IPS-18c (cell line): ENCODE data around the gene TNC.
"Not testable (repeated sequence)": the region's sequence is repeated elsewhere in the genome, so short reads cannot be mapped to it uniquely, and the experiment has no call there.

Source experiments
- H3K4me3 ChIP-seq: 2 replicates; pipeline ENCODE4 v1.7.0; 2013; ENCODE audit warnings: low read depth, mild to moderate bottlenecking, low read length, moderate library complexity; ENCODE audit not compliant: insufficient read depth
- H3K9me3 ChIP-seq: one replicate; pipeline ENCODE4 v1.6.1; 2013; ENCODE audit warnings: mild to moderate bottlenecking, low read length, moderate library complexity; ENCODE audit not compliant: control insufficient read depth, insufficient read depth

TNC gene

DNA sequence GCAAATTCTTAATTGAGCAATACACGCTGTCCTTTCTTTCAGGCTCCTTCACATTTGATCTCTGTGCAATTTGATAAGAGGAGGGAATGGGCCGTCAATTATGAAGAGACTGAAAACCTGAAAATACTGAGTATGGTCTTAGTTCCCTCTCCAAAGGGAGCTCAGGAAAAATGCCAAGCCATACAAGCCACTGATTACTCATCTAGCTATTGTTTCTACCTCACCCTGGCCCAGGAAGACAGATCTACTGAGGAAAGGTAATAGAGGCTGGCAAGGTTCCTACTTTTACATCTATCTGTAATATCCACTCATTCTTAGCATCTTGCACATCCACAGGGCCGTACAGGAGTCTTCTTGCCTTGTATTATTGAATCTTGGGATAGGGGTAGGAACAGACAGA is 23.7 kb upstream of the TNC start:
- H3K4me3 ChIP-seq, result no peak overlapping the region
- H3K9me3 ChIP-seq, result no peaks in the 10 kb centered on the region

DNA sequence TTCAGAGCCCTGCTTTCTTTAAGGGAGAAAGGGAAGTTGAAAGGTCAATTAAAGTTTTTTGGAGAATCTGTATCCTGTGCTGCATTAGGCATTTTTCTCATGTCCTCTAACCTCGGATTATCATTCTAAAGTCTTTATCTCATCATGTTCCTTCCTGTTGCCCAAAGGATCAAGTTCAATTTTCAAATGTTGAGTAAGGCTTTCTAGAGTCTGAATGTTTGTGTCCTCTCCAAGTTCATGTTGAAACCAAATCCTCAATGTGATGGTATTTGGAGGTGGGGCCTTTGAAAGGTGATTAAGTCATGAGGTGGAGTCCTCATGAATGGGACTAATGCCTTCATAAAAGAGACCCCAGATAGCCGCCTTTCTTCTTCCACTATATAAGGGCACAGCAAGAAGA is 20.2 kb upstream of the TNC start:
- no peak overlapping the region for H3K4me3 ChIP-seq
- H3K9me3 ChIP-seq, result no peaks in the 10 kb centered on the region

DNA sequence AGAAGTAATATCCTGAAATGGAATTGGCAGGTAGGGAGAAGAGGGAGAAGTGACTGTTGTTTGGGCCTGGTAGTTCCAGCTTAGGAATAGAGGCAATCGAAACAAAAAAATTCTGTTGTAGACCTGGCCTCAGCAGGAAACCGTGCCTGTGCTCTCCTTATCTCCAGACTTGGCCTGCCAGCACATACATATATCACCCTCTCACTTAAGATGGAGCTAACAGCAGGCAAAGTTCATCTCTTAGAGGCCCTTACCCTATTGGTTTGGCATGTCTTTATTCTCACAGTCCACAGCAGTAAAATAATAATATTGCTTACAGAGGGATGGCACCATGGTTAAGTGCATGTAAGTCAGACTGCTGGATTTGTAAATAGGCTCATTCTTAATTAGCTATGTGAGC is 19.6 kb upstream of the TNC start:
- Histone ChIP-seq H3K4me3 (no peak overlapping the region), H3K9me3 (no peaks in the 10 kb centered on the region)

DNA sequence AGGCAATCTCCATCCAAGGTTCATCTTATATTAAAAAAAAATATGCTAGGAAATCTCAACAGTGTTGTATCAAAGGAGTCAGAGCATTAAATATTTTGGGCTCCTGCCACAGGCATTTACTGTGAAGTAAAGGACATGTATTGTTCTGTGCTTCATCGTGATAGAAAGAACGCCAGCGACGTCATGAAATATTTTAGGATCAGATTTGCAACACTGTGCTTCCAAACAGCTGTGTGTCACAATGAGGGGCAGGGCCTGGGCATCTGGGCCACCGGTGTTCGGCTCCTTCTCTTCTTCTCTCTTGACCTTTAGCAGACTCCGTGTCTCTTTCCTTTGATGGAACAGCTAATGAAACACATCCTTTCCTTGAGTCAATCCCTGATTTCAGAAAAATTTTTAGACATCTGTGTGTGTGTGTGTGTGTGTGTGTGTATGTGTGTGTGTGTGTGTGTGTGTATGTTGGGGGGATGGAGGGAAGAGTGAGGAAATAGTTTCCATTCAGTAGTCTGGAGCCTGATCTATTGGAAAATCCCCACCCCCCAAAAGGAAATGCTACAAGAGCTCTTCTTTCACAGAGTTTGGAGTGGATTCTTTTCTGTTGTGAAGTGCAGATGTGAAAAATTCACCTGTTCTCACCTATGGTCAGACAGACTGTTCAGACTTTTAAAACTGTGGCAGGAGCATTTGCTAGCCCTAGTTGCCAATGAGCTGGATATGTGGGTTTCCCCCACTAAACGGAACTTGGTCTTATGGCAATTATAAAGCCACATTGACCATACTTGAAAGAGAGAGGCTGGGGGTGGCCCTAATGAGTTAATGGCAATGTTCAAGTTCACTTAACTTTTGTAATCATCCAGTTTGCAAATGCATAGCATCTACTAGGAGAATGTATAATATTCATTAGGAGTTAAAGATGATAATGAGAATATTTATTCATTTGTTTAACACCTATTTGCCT is 18.1 kb upstream of the TNC start:
- H3K4me3 ChIP-seq, result no peak overlapping the region
- H3K9me3 ChIP-seq, result no peaks in the 10 kb centered on the region

DNA sequence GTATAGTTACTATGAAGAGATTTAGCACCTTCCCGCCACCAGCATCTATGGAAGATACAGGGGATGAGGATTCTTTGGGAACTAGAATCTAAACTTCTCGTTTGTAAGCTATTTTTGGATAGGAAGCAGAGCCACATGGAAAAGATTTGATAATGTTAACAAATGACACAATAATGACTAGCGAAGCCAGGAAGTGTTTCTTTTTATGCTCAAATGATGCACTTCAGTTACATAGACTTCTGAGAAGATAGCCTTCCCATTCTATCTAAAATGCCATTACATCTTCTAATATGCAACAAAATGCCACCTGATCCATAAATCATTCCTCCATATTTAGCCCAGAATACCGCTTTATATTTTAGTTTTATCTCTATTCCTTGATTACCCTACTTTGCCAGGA is 17.0 kb upstream of the TNC start:
- Histone ChIP-seq H3K4me3 (no peak overlapping the region), H3K9me3 (no peaks in the 10 kb centered on the region)

DNA sequence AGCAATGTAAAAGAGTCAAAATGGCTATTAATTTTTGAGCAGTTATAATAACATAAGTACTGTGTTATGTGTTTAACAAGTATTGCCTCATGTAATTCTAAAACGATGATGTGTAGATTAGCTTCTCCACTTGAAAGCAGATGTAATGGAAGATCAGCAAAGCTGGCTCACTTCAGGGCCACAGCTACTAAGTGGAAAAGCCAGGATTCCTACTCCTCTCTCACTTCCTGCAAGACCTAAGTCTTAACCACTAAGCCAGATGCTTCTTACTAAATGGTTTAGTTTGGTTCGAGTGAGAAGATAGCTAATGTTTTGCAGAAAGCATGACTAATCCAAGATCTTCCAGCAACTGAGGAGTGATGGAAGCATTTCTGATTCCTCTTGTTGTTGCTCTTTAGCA is 15.7 kb upstream of the TNC start:
- no peaks in the 10 kb centered on the region for H3K9me3 ChIP-seq
- H3K4me3 ChIP-seq, result no peak overlapping the region

DNA sequence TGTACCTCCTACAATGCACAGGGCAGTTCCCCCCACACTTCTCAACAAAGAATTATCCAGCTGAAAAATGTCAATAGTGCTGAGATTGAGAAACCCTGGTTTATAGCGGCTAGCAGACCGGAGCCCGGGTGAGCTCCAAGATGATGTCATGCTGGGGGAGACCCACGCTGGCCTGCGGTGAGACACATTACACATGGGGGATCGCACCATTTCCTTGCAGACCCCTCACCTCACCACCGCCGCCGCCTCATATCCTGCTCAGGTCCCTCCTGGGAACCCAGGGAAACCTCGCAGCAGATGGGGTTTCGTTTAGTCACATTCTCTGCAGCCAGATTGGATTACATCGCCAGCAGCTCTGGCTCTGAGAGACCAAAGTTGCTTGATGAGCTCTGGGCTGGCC is 14.7 kb upstream of the TNC start:
- H3K9me3 ChIP-seq, result no peaks in the 10 kb centered on the region
- no peak overlapping the region for H3K4me3 ChIP-seq

DNA sequence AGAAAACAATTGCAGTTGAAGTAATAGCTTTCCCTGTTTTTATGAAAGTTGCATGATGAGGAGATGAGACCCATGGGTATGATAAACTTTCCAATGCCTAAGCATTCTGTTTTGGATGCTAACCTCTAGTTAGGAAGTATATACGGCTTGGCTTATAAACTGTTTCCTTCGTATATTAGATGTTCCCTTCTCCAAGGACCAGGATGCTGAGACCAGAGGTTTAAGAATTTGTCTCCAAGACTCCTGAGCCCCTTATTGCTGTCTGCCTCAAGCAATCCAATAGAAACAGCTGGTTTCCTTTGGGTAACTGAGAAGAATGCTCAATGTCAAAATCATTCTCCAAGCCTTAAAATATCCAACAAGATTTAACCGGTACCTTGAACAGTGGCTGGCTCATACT is 12.2 kb upstream of the TNC start:
- H3K4me3 ChIP-seq, result no peak overlapping the region
- no peaks in the 10 kb centered on the region for H3K9me3 ChIP-seq

DNA sequence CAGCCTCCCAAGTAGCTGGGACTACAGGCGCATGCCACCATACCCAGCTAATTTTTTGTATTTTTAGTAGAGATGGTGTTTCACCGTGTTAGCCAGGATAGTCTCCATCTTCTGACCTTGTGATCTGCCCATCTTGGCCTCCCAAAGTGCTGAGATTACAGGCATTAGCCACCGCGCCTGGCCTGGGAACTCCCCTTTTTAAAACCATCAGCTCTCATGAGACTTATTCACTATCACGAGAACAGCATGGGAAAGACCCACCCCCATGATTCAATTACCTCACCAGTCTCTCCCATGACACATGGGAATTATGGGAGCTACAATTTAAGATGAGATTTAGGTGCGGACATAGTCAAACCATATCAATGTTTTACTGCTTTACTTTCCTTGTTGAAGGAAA is 10.8 kb upstream of the TNC start:
- not testable (repeated sequence) for H3K4me3 ChIP-seq

DNA sequence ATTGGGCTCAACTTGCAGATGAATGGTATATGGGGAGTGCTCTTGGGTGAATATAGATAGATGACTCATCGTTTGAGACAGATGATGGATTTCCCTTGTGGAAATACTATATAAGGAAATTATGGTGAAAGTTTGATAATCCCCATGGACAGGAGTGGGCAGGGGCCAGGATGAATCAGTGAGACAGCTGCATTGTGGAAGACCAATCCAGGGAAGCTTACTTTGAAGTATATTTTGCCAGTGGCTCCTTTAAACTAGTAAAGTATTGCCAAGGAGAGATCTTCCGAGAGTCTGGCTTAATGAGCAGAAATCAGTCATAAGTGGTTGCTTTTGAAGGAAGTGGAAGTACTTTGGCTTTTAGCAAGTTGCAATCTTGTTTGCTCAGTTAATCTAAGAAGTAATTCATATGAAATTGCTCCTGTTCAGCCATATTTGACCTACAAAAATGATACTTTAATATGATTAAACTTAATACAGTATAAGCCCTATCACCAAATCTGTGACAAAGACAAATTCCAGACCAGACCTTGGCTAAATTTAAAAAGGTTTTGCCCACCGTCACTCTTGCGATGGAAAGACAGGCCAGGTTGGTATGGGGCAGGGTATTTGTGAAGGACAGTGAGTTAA is 9.3 kb upstream of the TNC start:
- no peak overlapping the region for H3K4me3 ChIP-seq
- no peaks in the 10 kb centered on the region for H3K9me3 ChIP-seq

More for the DNA sequence above, 10.8 kb upstream of the TNC start:
- H3K9me3 ChIP-seq, result not testable (repeated sequence)

DNA sequence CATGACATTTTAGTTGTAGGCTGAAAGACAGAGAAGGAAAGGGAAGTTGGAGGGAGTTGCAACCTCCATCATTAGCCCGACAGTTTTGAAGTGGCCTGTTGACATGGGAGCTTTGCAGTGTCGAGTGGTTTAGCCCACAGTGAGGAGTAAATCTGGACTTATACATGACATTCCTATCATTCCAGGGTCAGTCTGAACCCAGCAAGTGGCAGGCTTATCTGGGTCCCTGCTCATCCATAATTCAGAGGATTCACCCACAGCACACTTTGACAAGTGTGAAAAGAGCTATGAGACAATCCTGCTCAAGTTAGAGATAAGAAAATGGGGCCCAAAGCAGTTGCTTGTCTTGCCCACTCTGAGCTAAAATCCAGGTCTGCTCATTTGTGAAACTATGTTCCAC is 8.4 kb upstream of the TNC start:
- no peak overlapping the region for H3K4me3 ChIP-seq
- no peaks in the 10 kb centered on the region for H3K9me3 ChIP-seq

DNA sequence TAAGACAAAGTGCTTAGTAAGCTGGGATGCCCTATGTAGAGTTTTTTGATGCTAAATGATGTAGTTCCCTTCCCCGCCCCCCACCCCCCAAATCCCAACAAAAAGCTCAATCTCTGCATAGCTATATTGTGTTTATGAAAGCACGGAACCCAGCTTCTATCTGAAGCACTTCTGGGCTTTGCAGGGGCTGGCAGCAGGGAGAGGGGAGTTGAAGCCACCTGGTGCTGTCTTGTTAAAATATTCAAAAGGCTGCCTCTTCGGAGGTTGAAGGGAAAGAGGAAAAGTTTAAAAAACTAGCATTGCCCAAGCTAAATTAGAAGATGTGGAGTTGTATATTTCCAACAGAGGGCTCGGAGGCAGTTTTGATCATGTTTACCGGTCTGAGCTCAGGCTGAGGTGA is 5.0 kb upstream of the TNC start:
- no peak overlapping the region for H3K4me3 ChIP-seq
- no peaks in the 10 kb centered on the region for H3K9me3 ChIP-seq

DNA sequence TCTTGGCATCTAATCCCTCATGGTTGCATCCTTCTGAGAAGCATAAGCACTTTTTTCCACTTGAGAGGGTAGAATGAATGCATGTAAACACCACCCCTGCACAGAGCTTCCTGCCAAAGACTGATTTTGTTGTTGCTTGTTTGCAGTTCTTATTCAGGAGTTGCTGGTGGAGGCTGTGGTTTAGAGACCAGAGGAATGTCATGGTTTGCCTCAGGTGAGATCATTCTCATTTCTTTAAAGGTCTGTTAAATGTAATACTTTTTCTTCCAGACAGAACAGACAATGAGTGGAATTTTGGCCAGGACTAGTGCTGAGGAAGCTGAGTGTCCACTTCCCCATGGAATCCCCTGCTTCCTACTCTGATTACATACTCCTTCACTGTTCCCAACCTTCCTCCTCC is 3.2 kb upstream of the TNC start:
- Histone ChIP-seq H3K4me3 (no peak overlapping the region), H3K9me3 (no peaks in the 10 kb centered on the region)

DNA sequence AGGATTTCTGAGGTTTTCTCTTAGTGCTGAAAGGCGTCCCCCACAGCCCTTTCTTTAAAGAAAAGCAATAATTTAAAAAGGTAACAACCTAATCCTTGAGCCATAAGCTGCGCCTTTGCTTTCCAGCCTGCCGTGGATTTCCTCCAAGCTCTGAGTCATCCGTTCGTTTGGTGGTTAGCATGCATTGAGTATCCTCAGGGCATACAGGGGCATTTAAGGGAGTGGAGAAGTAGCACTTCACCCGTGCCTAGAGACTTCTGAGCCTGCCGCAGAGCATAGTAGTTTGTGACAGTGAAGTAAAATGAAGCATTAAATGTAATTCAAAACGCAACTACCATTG is 892 bp upstream of the TNC start:
- H3K4me3 ChIP-seq, result 0 out of 2 replicates have a peak overlapping the region, but pooled peaks have one; percentile 44
- H3K9me3 ChIP-seq, result no peaks in the 10 kb centered on the region

DNA sequence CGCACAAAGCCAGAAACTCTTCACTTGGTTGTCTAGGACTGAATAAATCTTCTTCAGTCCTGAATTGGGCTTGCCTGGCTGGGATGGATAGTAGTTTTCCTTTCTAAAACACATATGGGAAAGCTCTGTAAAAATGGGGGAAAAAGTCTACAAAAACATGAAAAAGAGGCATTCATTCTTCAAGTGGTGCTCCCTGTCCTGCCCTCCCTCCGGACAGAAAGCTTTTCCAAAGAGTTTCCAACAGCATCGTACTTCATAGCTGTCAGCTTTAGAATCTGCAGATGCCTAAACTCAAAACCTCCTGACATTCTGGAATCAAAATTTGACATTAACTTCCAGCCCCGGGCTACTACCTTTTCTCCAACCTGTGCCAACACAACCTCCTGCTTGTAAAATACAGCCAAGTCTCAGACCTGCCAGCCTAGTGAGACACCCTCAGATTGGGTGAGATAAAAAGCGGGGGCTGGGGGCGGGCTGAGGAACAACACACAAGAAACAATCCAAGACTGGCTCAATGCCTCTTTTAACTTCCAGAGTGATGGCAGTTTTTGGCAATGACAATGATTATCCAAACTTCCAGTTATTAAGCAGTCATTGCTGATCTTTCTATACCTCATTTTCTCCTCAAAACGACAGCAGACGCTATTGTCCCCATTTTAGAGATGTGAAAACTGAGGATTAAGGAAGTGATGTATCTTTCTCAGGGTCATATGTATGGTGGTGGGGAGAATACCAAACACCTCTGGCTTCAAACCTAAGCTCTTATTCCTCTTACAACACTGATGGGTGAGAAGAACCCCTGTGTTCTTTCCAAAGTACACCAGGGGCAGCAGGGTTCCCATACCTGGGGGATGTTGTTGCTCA is 1.3 kb downstream of the TNC start:
- no peaks in the 10 kb centered on the region for H3K9me3 ChIP-seq
- H3K4me3 ChIP-seq, result no peak overlapping the region

DNA sequence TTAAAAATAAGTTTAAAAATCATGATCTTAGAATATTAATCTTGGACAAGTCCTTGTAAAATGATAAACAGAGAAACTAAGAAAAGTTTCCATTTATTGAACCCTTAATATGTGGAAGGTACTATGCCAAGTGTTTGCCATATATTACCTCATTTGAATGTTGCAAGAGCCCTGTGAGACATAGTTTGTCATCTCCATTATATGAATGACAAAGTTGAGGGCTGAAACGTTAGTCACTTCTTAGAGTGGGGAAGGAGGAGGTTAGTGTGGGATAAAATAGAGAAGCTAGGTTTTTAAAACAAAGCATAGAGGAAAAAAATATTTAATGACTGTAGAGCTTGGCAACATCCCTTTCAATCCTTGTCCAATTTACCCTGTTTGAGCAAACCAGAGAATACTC is 2.0 kb downstream of the TNC start:
- H3K9me3 ChIP-seq, result no peaks in the 10 kb centered on the region
- H3K4me3 ChIP-seq, result no peak overlapping the region

DNA sequence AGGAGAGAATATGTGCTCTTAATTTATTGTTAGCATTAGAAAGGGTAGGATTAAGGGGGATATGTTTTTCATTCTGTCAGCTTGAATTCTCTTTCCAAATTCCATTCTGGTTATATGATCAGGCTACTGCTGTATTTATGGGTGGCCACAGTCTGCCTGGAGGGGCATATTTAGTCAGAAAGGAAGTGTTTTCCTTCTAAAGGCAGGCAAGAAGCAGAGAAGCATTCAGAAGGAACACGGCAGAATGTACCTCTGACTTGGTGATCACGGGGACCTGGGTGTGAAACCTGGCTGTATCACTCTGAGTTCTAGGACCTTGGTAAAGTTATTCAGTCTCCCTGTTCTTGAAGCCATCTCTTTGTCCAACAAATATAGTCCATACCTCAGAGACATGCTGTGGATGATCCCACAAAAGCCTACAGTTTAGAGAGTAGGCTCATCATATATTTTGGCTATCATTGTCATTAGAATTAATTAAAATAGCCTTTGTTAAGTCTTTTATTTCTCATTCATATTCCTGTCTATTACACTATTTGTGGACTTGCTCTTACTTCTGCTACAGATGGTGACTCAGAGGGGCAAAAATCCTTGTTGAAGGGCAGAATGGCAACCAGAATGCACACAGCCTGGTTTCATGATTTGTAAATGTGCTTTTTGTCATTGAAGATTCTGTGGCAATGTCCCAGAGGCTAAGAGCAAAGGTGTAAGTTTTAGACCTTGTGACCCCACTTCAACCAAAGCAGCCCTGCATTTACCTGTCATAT is 2.7 kb downstream of the TNC start:
- H3K9me3 ChIP-seq, result no peaks in the 10 kb centered on the region
- H3K4me3 ChIP-seq, result no peak overlapping the region
